H9 (cell line): Measurements from ENCODE around the gene MAEA. TPM values are rescaled to one million over a fixed set of nuclear protein-coding genes. Genes with fewer than 3 reads are reported as not detected.

Source experiments
- DNase-seq: peaks from one replicate; pipeline ENCODE4 v3.0.0-alpha.2; 2017
- H2AFZ ChIP-seq: one replicate; pipeline ENCODE4 v1.6.1; 2013; ENCODE audit warnings: mild to moderate bottlenecking, low read length, control low read depth, moderate library complexity
- H2AK5ac ChIP-seq: 2 replicates; pipeline ENCODE4 v1.6.1; 2013; ENCODE audit warnings: low read length, control low read depth, mixed read lengths; ENCODE audit not compliant: insufficient read length
- H2BK120ac ChIP-seq: one replicate; pipeline ENCODE4 v1.6.1; 2013; ENCODE audit warnings: low read depth, mild to moderate bottlenecking, low read length, control low read depth, inconsistent platforms; ENCODE audit not compliant: poor library complexity, severe bottlenecking
- H2BK12ac ChIP-seq: 2 replicates; pipeline ENCODE4 v1.6.1; 2013; ENCODE audit warnings: low read length, control low read depth, mixed read lengths, low read depth; ENCODE audit not compliant: insufficient read length
- H2BK15ac ChIP-seq: 2 replicates; pipeline ENCODE4 v1.6.1; 2013; ENCODE audit warnings: low read depth, low read length, control low read depth
- H2BK20ac ChIP-seq: one replicate; pipeline ENCODE4 v1.6.1; 2013; ENCODE audit warnings: low read depth, mild to moderate bottlenecking, low read length, control low read depth, inconsistent platforms; ENCODE audit not compliant: poor library complexity, severe bottlenecking
- H2BK5ac ChIP-seq: 2 replicates; pipeline ENCODE4 v1.6.1; 2013; ENCODE audit warnings: low read length, control low read depth, mixed read lengths; ENCODE audit not compliant: insufficient read length
- H3K14ac ChIP-seq: 2 replicates; pipeline ENCODE4 v1.6.1; 2013; ENCODE audit warnings: low read length, control low read depth; ENCODE audit not compliant: insufficient read depth
- H3K18ac ChIP-seq: 2 replicates; pipeline ENCODE4 v1.6.1; 2013; ENCODE audit warnings: low read depth, mild to moderate bottlenecking, mixed read lengths, low read length, control low read depth; ENCODE audit not compliant: insufficient read length
- H3K23ac ChIP-seq: 2 replicates; pipeline ENCODE4 v1.6.1; 2013; ENCODE audit warnings: low read length, control low read depth, mixed read lengths, low read depth; ENCODE audit not compliant: insufficient read length
- H3K23me2 ChIP-seq: 2 replicates; pipeline ENCODE4 v1.6.1; 2013; ENCODE audit warnings: low read depth, mild to moderate bottlenecking, mixed read lengths, low read length, control low read depth; ENCODE audit not compliant: insufficient read length, poor library complexity, severe bottlenecking
- H3K27ac ChIP-seq: 2 replicates; pipeline ENCODE4 v1.5.1; 2013; ENCODE audit warnings: low read length, control low read depth, mixed read lengths, low read depth; ENCODE audit not compliant: insufficient read length
- H3K27me3 ChIP-seq: 2 replicates; pipeline ENCODE4 v1.6.1; 2013; ENCODE audit warnings: low read length, control low read depth, inconsistent platforms; ENCODE audit not compliant: insufficient read depth
- H3K4ac ChIP-seq: 2 replicates; pipeline ENCODE4 v1.6.1; 2013; ENCODE audit warnings: low read depth, mild to moderate bottlenecking, control low read depth, inconsistent platforms, low read length, moderate library complexity
- H3K4me1 ChIP-seq: 2 replicates; pipeline ENCODE4 v1.6.1; 2013; ENCODE audit warnings: low read length, control low read depth, inconsistent platforms; ENCODE audit not compliant: insufficient read depth
- H3K4me2 ChIP-seq: 2 replicates; pipeline ENCODE4 v1.6.1; 2013; ENCODE audit warnings: low read length, control low read depth, mixed read lengths; ENCODE audit not compliant: insufficient read length, insufficient read depth
- H3K56ac ChIP-seq: 2 replicates; pipeline ENCODE4 v1.6.1; 2013; ENCODE audit warnings: low read depth, mild to moderate bottlenecking, mixed read lengths, low read length, control low read depth; ENCODE audit not compliant: insufficient read length
- H3K79me1 ChIP-seq: 2 replicates; pipeline ENCODE4 v1.6.1; 2013; ENCODE audit warnings: low read depth, mild to moderate bottlenecking, moderate library complexity, low read length, control low read depth, inconsistent platforms; ENCODE audit not compliant: insufficient read depth, poor library complexity, severe bottlenecking
- H3K79me2 ChIP-seq: 2 replicates; pipeline ENCODE4 v1.6.1; 2013; ENCODE audit warnings: low read length, control low read depth, inconsistent platforms; ENCODE audit not compliant: insufficient read depth
- H3K9ac ChIP-seq: 2 replicates; pipeline ENCODE4 v1.6.1; 2013; ENCODE audit warnings: low read length, control low read depth, mixed read lengths; ENCODE audit not compliant: insufficient read length; ENCODE audit errors: extremely low read depth
- H3K9me3 ChIP-seq: one replicate; pipeline ENCODE4 v1.6.1; 2013; ENCODE audit warnings: low read depth, low read length, inconsistent platforms; ENCODE audit not compliant: control insufficient read depth
- H3T11ph ChIP-seq: one replicate; pipeline ENCODE4 v1.6.1; 2013; ENCODE audit warnings: mild to moderate bottlenecking, low read length, control low read depth, inconsistent platforms
- H4K20me1 ChIP-seq: one replicate; pipeline ENCODE4 v1.6.1; 2013; ENCODE audit not compliant: control insufficient read depth, insufficient read length, insufficient read depth
- H4K5ac ChIP-seq: 2 replicates; pipeline ENCODE4 v1.6.1; 2013; ENCODE audit warnings: low read depth, mild to moderate bottlenecking, mixed read lengths, low read length, control low read depth; ENCODE audit not compliant: insufficient read length
- H4K8ac ChIP-seq: replicated peaks from 2 replicates; pipeline ENCODE4 v1.6.1; 2013; ENCODE audit warnings: low read length, control low read depth, mixed read lengths, low read depth; ENCODE audit not compliant: insufficient read length
- H4K91ac ChIP-seq: 2 replicates; pipeline ENCODE4 v1.6.1; 2013; ENCODE audit warnings: low read depth, mild to moderate bottlenecking, moderate library complexity, mixed read lengths, low read length, control low read depth; ENCODE audit not compliant: insufficient read length
- H3K27ac Mint-ChIP-seq, 3 experiments: 2 replicates in 2 of 3; 3 replicates in 1 of 3; pipeline ENCODE4 v1.8.0; 2020 to 2021; ENCODE audit warnings: mixed read lengths in 3 of 3, mild to moderate bottlenecking in 1 of 3, moderate library complexity in 1 of 3
- H3K27me3 Mint-ChIP-seq: 2 replicates; pipeline ENCODE4 v1.8.0; 2021; ENCODE audit warnings: low read depth, mild to moderate bottlenecking, moderate library complexity, mixed read lengths
- H3K36me3 Mint-ChIP-seq, 3 experiments: 2 replicates in 2 of 3; 3 replicates in 1 of 3; pipeline ENCODE4 v1.8.0; 2020 to 2021; ENCODE audit warnings: low read depth in 3 of 3, mixed read lengths in 3 of 3; ENCODE audit not compliant: insufficient read depth in 1 of 3
- H3K4me1 Mint-ChIP-seq, 2 experiments: 2 replicates each; pipeline ENCODE4 v1.8.0; 2020; ENCODE audit warnings: mixed read lengths in 2 of 2
- H3K4me3 Mint-ChIP-seq, 2 experiments: 2 replicates in 1 of 2; 3 replicates in 1 of 2; pipeline ENCODE4 v1.8.0; 2020 to 2021; ENCODE audit warnings: mild to moderate bottlenecking in 2 of 2, mixed read lengths in 2 of 2, moderate library complexity in 1 of 2
- H3K9me3 Mint-ChIP-seq, 2 experiments: 2 replicates in 1 of 2; 3 replicates in 1 of 2; pipeline ENCODE4 v1.8.0; 2020; ENCODE audit warnings: mild to moderate bottlenecking in 2 of 2, mixed read lengths in 2 of 2, moderate library complexity in 1 of 2
- WGBS: extraction: QIAGEN DNeasy Blood & Tissue Kit; methylation state at CpG from one replicate; pipeline ENCODE4 v1.1.7; 2013; ENCODE audit warnings: missing lambda C conversion rate, low lambda C conversion rate, mixed read lengths; ENCODE audit not compliant: insufficient read length; ENCODE audit errors: extremely low coverage; 5-methylcytosine and 5-hydroxymethylcytosine counted together
- total RNA-seq: library from RNA; stranded (reverse); gene quantifications from 2 replicates; pipeline ENCODE4 v1.2.1, GENCODE V29; 2021
- TF ChIP-seq, protein P1 (sequence below): fragments of 200-600 bp; sonication (generic); conservative IDR thresholded peaks from 3 replicates; pipeline ENCODE4 v1.8.0; 2021; ENCODE audit warnings: antibody characterized with exemption, mild to moderate bottlenecking

MAEA gene
- total RNA-seq, 1 experiment from 2014 or later = 85.6 TPM

DNA sequence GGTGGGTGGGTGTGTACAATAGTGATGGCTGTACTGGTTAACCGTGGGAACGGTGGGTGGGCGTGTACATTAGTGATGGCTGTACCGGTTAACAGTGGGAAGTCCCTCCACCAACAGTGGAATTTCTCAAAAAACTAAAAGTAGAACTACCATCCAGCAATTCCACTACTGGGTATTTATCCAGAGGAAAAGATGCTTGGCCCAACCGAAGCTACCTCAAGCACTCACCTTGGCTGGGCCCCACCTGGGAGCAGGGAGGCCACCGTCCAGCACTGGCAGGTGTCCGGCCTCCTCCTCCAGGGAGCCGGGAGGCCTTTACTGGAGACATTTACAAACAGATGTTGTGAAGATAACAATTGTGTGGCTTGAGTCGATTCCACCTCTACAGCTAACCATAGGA is 6.0 kb upstream of the MAEA start:
- no peak overlapping the region for H2AFZ ChIP-seq
- no peaks in the 10 kb centered on the region for H3K27me3 ChIP-seq
- no peaks in the 10 kb centered on the region for H4K20me1 ChIP-seq
- no peak overlapping the region for H3K23ac ChIP-seq
- no peak overlapping the region for H3K56ac ChIP-seq
- no peak overlapping the region; a peak in 1 of 5 replicates for H3K4me3 Mint-ChIP-seq
- H3K4me1 ChIP-seq = no peaks in the 10 kb centered on the region
- H2BK12ac ChIP-seq = no peak overlapping the region
- H2BK5ac ChIP-seq = no peak overlapping the region
- no peak overlapping the region for H3K27ac Mint-ChIP-seq
- no peak overlapping the region for H3K18ac ChIP-seq
- TF ChIP-seq, protein P1, sequence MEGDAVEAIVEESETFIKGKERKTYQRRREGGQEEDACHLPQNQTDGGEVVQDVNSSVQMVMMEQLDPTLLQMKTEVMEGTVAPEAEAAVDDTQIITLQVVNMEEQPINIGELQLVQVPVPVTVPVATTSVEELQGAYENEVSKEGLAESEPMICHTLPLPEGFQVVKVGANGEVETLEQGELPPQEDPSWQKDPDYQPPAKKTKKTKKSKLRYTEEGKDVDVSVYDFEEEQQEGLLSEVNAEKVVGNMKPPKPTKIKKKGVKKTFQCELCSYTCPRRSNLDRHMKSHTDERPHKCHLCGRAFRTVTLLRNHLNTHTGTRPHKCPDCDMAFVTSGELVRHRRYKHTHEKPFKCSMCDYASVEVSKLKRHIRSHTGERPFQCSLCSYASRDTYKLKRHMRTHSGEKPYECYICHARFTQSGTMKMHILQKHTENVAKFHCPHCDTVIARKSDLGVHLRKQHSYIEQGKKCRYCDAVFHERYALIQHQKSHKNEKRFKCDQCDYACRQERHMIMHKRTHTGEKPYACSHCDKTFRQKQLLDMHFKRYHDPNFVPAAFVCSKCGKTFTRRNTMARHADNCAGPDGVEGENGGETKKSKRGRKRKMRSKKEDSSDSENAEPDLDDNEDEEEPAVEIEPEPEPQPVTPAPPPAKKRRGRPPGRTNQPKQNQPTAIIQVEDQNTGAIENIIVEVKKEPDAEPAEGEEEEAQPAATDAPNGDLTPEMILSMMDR = no peak
- H4K8ac ChIP-seq = no peak overlapping the region
- no peaks in the 10 kb centered on the region for H3K9me3 ChIP-seq
- H3K36me3 Mint-ChIP-seq = peaks cover 3 to 9% (median 7%) of the 10 kb centered on the region in 3 experiments; a peak in 4 of 7 replicates
- no peak overlapping the region for H3K9ac ChIP-seq
- H3K4me1 Mint-ChIP-seq = peaks cover 3 to 4% of the 10 kb centered on the region in 2 experiments; a peak in 3 of 4 replicates
- DNase-seq = no peak
- H3K4ac ChIP-seq = no peak overlapping the region
- H3K79me2 ChIP-seq = no peaks in the 10 kb centered on the region
- H4K5ac ChIP-seq = no peak overlapping the region
- no CpG with 5 or more reads among the region's 9 CpGs for WGBS
- H3K9me3 Mint-ChIP-seq = peaks cover 17 to 62% of the 10 kb centered on the region in 2 experiments
- H3K14ac ChIP-seq = no peak overlapping the region
- H3K27me3 Mint-ChIP-seq = peaks cover 35% of the 10 kb centered on the region
- H2AK5ac ChIP-seq = no peak overlapping the region
- no peak overlapping the region for H2BK120ac ChIP-seq
- no peaks in the 10 kb centered on the region for H3K79me1 ChIP-seq
- no peak overlapping the region for H3K27ac ChIP-seq
- H2BK15ac ChIP-seq = no peak overlapping the region
- H2BK20ac ChIP-seq = no peak overlapping the region
- H4K91ac ChIP-seq = no peak overlapping the region
- no peak overlapping the region for H3K4me2 ChIP-seq
- no peaks in the 10 kb centered on the region for H3K23me2 ChIP-seq
- no peak overlapping the region for H3T11ph ChIP-seq
